ENCODE results near the gene ABI2.

- TF ChIP-seq CTCF (IDR thresholded peaks at IDR 0.05; ENCODE audit: low read length), result peak; percentile 24
- no peak for TF ChIP-seq EZH2phosphoT487 (IDR thresholded peaks at IDR 0.05; ENCODE audit: low read length)
- no peak for TF ChIP-seq EZH2 (optimal IDR thresholded peaks at IDR 0.05; ENCODE audit: low read depth, low read length)
Measured at GRCh38 chr2:203396667-203397066, 68.5 kb downstream of the ABI2 start.

Measured in MM.1S (cell line).